Breast epithelium (tissue), 4 donors: ENCODE results near the gene RSPRY1. TPM values are rescaled to one million over a fixed set of nuclear protein-coding genes. Genes with fewer than 3 reads are reported as not detected.

Experiments used
- DNase-seq, 2 donors: peaks; one replicate each; pipeline ENCODE4 v3.0.0-alpha.2; 2019; ENCODE audit warnings: low spot score in 2 of 2
- H3K27ac ChIP-seq, 2 donors: fragments of 200-600 bp; sonication (generic) in 1 of 2; one replicate each; pipeline ENCODE4 v1.5.1; 2016 to 2019; ENCODE audit warnings: mild to moderate bottlenecking in 1 of 2
- H3K27me3 ChIP-seq, 2 donors: fragments of 200-600 bp; sonication (generic) in 1 of 2; one replicate each; pipeline versions ENCODE4 v1.5.1 to v1.6.0; 2017 to 2019; ENCODE audit warnings: control low read depth in 1 of 2, mild to moderate bottlenecking in 1 of 2
- H3K36me3 ChIP-seq: fragments of 200-600 bp; one replicate; pipeline ENCODE4 v1.5.1; 2019
- H3K4me1 ChIP-seq, 2 donors: fragments of 200-600 bp; sonication (generic); one replicate each; pipeline ENCODE4 v1.5.1; 2016 to 2019; ENCODE audit warnings: control low read depth in 1 of 2
- H3K4me3 ChIP-seq, 3 donors: fragments of 200-600 bp; sonication (generic); 1 replicate in 2 of 3; 2 replicates in 1 of 3; pipeline ENCODE4 v1.5.1; 2016 to 2019; ENCODE audit warnings: mild to moderate bottlenecking in 3 of 3, moderate library complexity in 2 of 3
- H3K9me3 ChIP-seq, 2 donors: fragments of 200-600 bp; sonication (generic) in 1 of 2; one replicate each; pipeline ENCODE4 v1.5.1; 2016 to 2019; ENCODE audit warnings: control low read depth in 1 of 2
- POLR2A ChIP-seq: fragments of 450-650 bp; IDR thresholded peaks from one replicate; pipeline ENCODE4 v1.6.1; 2016; ENCODE audit warnings: antibody characterized with exemption, mild to moderate bottlenecking, moderate library complexity
- POLR2AphosphoS5 ChIP-seq, 3 donors: sonication (generic); formaldehyde crosslinking; IDR thresholded peaks; one replicate each; pipeline ENCODE4 v1.6.1; 2017; ENCODE audit warnings: antibody characterized with exemption in 3 of 3
- intact Hi-C: fragments of 100-400 bp; cut with DNase I; formaldehyde crosslinking; loops from one replicate; pipeline ENCODE4 v1.15.1; 2023; ENCODE audit warnings: low total_unique reads
- total RNA-seq, 3 donors: library from RNA; depleted of rRNA; stranded (reverse); fragments of >200 nt; gene quantifications; one replicate each; pipeline ENCODE4 v1.1.0, GENCODE V29; 2016
- TF ChIP-seq, protein P1 (sequence below), 3 donors: fragments of 450-650 bp; IDR thresholded peaks; one replicate each; pipeline ENCODE4 v1.5.1; 2016 to 2017; ENCODE audit warnings: antibody characterized with exemption in 3 of 3, mild to moderate bottlenecking in 3 of 3, moderate library complexity in 3 of 3

RSPRY1 gene
- total RNA-seq, 3 donors from 2014 or later, result 26.4 to 52.4 (median 34.4) TPM

DNA sequence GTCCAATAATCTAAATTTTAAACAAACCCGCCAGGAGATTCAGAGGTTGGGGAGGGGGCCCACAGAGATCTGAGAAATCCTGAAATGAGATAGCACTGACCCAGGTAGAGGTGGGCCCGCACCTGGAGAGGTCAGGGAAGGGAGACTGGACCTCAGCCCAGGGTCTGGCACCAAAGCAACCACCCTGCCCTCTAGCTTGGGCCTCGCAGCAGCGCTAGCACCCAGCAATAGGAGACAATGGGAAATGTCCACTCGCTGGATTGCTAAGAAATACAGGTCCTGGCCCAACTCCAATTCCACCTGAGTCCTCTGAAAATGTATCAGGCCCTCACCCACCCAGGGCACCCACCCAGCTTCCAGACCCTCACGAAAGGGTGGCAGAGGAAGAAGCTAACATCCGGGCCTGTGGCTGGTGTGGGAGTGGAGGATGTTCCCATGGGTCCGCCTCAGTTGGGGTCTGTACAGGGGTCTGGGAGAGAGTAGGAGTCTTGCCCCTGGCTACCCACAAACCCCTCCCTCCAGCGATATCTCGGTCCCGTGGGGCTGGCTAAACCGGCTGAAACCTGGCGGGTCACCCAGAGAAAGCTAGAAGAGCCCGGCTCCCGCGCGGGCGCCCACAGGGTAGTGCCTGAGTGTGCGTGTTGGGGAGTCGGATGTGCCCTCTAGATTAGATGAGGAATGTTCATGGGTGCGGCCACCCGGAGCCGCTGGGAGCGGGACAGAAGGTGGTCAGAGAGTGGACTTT is 97.3 kb downstream of the RSPRY1 start:
- Histone ChIP-seq H3K36me3 (no peaks in the 10 kb centered on the region), H3K4me3 (peak overlapping the region; percentile 46 to 80 (median 68)), H3K4me1 (peaks cover 0 to 7% of the 10 kb centered on the region in 2 donors), H3K27ac (no peak overlapping the region), H3K27me3 (no peaks in the 10 kb centered on the region), H3K9me3 (no peaks in the 10 kb centered on the region)
- no peak for DNase-seq
- intact Hi-C loops, result no loop called here
- TF ChIP-seq POLR2A, result no peak
- TF ChIP-seq, protein P1, sequence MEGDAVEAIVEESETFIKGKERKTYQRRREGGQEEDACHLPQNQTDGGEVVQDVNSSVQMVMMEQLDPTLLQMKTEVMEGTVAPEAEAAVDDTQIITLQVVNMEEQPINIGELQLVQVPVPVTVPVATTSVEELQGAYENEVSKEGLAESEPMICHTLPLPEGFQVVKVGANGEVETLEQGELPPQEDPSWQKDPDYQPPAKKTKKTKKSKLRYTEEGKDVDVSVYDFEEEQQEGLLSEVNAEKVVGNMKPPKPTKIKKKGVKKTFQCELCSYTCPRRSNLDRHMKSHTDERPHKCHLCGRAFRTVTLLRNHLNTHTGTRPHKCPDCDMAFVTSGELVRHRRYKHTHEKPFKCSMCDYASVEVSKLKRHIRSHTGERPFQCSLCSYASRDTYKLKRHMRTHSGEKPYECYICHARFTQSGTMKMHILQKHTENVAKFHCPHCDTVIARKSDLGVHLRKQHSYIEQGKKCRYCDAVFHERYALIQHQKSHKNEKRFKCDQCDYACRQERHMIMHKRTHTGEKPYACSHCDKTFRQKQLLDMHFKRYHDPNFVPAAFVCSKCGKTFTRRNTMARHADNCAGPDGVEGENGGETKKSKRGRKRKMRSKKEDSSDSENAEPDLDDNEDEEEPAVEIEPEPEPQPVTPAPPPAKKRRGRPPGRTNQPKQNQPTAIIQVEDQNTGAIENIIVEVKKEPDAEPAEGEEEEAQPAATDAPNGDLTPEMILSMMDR (IDR thresholded peaks at IDR 0.05), result no peak

DNA sequence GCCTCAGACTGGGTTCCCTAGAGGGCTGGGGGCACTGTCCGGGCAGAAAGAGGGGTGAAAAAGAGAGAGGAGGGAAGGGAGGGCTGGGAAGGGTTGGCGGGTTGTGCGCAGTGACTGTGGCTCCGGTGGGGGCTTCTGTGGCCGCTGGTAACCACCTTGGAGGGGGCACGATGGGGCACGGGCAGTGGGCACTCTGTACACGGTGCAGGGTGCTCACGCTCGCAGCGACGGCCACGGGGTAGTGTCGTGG is 97.8 kb downstream of the RSPRY1 start:
- H3K36me3 ChIP-seq, result no peaks in the 10 kb centered on the region
- H3K27ac ChIP-seq, result no peak overlapping the region
- no peaks in the 10 kb centered on the region for H3K9me3 ChIP-seq
- intact Hi-C loops, result no loop called here
- H3K4me3 ChIP-seq, result peak overlapping the region; percentile 46 to 80 (median 68)
- no peak for DNase-seq
- H3K4me1 ChIP-seq, result peaks cover 0 to 7% of the 10 kb centered on the region in 2 donors
- TF ChIP-seq POLR2A (no peak), POLR2AphosphoS5 (IDR thresholded peaks at IDR 0.05) (no peak)
- TF ChIP-seq, protein P1 (IDR thresholded peaks at IDR 0.05), result no peak
- no peaks in the 10 kb centered on the region for H3K27me3 ChIP-seq

DNA sequence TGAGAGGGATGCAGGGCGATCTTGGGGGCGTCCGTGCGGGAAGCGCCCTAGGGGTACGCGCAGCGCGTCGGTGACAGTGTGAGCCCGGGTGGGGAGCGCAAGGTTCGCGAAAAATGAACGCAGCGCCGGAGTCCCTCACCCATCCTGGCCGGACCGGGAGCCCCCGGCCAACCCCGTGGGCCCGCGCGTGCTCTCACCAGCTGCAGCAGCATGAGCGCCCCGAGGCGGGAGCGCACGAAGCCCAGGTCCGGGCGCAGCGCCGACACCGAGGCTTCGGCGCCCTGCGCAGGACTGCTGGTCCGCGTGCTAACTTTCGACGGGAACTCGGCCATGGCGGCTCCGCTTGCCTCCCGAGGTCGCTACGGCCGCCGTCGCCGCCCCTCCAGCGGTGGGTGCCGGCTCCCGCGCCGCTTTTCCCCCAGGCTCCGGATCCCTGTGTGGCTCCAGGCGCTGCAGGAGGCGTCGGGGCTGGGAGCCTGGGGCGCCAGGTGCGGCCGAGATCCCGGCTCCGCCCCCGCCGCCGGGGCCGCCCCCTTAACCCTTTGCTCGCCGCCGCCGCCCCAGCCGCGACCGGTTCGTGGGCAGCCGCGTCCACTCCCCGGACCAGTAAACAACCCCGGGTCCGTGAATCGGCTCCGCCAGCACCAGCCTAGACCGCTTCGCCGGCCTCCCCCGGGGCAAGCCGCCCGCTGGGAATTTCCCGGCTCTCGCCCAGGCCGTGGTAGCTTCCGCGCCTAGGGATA is 98.3 kb downstream of the RSPRY1 start, which contains the start of gene PLLP:
PLLP (minus strand) TSS at position 464 of the 743 bp plus-strand sequence; CDS start at position 332, 132 bp downstream.
- Histone ChIP-seq H3K27me3 (no peaks in the 10 kb centered on the region), H3K27ac (peak within 1 kb of the TSS in 1 of 2 donors; percentile 56), H3K4me3 (peak within 1 kb of the TSS; percentile 46 to 80 (median 68)), H3K9me3 (no peaks in the 10 kb centered on the region), H3K4me1 (peaks cover 0 to 7% of the 10 kb centered on the region in 2 donors), H3K36me3 (no peaks in the 10 kb centered on the region)
- intact Hi-C loops, result no loop called here
- DNase-seq, result no peak
- no peak for TF ChIP-seq POLR2A
- TF ChIP-seq, protein P1 (IDR thresholded peaks at IDR 0.05), result no peak
- no peak for TF ChIP-seq POLR2AphosphoS5 (IDR thresholded peaks at IDR 0.05)

DNA sequence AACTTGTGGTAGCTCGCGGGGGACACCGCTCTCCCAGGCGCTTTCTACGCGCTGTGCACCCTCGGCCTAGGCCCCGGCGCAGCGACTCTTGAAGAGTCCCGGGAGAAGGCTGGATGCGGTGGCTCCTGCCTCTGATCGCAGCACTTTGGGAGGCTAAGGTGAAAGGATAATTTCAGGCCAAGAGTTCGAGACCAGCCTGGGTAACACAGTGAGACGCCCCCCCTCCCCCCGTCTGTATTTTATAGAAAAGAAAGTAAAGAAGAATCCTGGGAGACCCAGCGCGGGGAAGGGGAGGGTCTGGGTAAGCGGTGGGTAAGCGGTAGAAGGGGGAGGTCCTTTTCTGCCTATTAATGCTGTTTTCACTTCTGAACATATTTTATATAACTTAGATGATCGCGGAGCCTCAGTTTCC is 98.8 kb downstream of the RSPRY1 start:
- intact Hi-C loops, result no loop called here

More for the DNA sequence above, 98.8 kb downstream of the RSPRY1 start:
- no peak for DNase-seq
- Histone ChIP-seq H3K4me3 (peak overlapping the region; percentile 46 to 80 (median 68)), H3K27me3 (no peaks in the 10 kb centered on the region), H3K9me3 (no peaks in the 10 kb centered on the region), H3K36me3 (no peaks in the 10 kb centered on the region), H3K27ac (peak overlapping the region in 1 of 2 donors; percentile 56), H3K4me1 (peaks cover 0 to 7% of the 10 kb centered on the region in 2 donors)
- TF ChIP-seq POLR2A (no peak), POLR2AphosphoS5 (IDR thresholded peaks at IDR 0.05) (no peak)
- TF ChIP-seq, protein P1 (IDR thresholded peaks at IDR 0.05), result no peak
